Measurements from ENCODE around the gene DENND1A.
"Not testable (repeated sequence)": the region's sequence is repeated elsewhere in the genome, so short reads cannot be mapped to it uniquely, and the experiment has no call there.

DENND1A gene

DNA sequence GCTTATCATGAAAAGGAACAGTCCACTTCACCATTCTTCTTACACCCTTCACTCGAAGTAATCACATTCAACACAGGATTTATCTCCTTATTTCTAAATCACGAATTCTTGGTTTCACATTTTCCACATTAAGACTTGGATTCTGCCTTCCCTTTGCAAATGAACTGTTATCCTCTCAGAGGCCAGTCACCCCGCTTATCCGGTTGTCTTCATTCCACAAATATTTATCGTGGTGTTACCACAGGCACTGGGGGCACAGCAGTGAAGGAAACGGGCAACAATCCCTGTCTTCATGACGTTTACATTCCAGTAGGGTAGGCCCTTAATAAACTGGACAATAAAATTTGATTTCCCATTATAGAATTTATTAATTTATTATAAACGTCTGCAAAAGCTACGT is 284.2 kb downstream of the DENND1A start:
- FAIRE-seq = no peak

DNA sequence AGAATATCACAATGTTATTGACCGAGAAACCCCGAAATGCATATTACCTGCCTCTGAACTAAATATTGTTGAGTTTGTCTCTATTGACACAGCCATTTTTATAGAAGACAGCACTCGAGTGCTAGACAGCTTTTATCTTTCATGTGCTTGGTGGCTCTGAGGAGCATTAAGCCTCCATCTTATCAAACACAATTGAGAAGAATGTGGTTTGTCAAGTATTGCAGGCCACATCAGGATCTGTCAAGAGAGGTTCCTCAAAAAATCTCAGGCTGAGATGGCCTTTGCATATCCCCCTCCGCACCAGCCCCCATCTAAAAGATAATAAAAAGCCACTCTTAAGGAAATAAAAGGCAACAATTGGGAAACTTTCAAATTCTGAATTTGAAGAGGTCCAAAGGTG is 284.8 kb downstream of the DENND1A start:
- no peak for FAIRE-seq

DNA sequence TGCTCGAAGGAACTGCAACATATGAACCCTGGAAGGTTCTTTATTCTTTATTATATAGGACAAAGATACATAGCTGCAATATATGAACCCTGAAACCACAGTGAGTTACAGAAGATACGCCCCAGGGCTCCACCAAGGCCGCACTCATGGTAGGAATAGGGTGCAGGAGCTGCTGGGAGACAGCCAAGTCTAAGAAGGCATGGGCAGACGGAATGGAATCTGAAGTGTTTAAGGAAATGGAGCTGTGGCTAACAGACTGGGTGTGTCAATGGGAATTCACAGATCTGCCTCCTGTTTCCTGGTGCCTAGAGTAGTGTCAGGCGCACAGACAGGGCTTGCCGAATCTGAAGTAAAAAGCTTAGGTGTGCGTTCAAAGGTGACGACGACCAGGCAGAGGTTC is 286.4 kb downstream of the DENND1A start:
- no peak for FAIRE-seq

DNA sequence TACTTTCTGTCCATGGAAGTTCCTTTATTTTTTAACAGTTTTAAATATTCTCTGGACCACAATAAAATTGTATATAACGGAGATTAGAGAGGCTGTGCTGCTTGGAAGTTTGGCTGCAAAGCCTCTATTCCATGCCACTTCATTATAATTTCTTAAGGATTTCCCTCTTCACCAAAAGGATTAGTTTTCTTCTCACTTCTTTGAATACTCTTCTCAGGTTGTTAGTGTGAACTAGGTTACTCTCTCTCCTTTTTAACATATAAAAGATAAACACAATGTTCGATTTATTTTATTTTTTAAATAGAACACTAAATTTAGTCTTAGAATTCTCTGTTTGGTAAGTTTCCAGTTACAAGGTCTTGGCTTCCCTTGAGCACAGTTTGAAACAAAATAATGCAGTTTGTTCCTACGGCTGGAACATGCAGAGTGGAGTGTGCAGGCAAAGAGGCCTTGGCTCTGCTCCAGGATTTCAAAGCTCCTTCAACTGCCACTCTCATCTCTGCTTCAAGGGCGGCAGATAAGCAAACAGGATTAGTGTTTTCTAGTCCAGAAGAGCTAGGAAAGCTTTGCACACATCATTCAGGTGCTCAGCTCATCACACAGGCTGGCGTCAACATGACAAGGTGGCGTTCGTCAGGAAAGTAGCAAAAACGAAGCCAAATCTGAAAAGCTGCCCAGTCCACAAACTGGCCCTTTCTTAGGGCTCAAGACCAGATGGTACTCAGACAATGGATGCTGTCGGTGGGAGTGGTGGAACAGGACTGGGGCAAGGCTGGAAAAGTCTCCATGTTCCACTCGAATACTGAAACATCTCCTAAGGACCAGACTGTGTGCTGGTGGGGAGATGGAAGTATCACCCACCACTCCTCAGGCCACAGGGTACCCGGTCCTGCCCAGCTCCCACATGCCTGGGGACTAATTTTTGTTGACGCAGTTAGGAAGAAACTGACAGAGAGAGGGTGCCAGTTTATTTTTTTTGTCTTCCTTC is 287.3 kb downstream of the DENND1A start:
- no peak for FAIRE-seq

DNA sequence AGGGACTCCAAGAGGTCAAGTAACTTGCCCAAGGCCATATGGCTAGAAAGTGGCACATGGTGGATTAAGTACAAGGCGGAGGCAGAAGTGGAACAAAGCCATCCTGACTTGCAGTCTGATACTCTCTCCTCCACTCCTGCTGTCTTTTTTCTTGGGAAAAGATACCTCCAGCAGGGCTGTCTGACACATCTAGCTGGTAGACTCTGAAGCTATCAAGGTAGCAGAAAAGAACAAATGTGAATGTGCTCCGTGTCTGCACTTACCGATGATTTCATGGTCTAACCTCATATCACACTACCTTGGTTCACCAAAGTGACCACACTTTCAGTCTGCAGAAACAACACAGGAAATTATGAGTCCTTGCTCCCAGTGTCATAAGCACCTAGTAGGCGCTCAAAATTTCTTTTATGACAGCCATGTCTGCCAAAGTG is 289.1 kb downstream of the DENND1A start:
- no peak for FAIRE-seq

DNA sequence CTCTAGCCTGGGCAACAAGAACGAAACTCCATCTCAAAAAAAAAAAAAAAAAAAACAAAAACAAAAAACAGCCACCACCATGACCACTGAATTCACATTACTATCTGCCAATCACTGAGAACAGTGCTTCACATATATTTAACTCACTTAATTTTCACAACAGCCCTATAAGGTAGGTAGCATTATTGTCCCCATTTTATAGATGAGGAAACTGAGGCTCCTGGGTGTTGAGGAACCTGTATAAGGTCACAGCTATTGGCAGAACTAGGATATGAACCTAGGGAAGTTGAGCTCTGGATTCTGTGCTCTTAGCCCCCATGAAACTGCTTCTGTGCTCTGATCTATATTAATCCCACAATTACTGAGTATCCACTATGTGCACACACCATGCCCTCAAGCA is 290.2 kb downstream of the DENND1A start:
- FAIRE-seq = no peak

DNA sequence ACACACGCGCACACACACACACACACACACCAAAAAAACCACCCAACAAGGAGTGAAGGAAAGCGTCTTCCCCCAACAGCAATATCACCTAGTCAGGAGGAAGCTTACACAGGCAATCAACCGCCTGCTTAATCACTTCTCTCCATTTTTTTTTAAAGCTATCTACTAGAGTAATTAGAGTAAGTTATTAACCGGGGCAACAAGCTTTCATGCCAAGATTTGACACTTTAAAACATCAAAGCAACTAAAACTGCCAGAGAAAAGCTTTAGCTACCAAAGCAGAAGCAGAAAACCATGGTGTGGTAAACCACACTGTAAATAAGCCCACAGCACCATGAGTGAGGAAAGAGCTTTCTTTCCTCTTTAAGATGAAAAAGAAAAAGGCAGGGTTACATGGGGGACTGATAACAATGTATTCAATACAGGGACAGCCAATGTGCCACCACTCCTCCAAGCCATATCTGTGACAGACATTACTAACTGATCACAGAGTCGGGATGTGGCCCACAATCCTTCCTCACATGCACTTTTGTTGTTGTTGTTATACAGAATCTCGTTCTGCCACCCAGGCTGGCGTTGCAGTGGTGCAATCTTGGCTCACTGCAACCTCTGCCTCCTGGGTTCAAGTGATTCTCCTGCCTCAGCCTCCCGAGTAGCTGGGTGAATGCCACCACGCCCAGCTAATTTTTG is 291.8 kb downstream of the DENND1A start:
- no peak for FAIRE-seq

DNA sequence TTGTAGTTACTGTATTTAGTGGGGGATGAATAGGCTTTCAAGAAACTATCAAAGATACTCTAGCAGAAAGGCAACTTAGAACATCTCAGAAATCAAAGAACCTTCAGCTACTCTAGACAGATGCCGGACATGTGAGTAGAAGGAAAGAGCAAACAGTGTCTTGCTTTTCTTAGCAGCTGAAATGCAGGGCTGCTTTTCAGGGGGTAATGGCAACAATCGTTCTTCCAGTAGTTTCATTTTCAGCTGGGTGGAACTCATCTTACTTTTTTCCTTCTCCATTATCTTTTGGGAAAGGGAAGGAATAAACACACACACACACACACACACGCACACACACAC is 292.4 kb downstream of the DENND1A start:
- FAIRE-seq = no peak

DNA sequence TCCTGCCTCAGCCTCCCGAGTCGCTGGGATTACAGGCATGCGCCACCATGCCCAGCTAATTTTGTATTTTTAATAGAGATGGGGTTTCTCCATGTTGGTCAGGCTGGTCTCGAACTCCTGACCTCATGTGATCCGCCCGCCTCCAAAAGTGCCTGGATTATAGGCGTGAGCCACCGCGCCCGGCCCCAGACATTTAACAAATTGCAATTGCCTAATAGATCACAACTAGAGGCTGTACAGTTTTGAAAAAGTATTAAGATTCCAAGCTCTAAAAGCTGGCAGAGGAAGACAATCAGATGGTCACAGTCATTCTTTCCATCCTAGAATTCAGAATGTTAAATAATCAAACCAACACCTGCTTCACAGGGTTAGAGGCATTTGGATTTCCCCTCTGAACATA is 293.1 kb downstream of the DENND1A start:
- not testable (repeated sequence) for FAIRE-seq

DNA sequence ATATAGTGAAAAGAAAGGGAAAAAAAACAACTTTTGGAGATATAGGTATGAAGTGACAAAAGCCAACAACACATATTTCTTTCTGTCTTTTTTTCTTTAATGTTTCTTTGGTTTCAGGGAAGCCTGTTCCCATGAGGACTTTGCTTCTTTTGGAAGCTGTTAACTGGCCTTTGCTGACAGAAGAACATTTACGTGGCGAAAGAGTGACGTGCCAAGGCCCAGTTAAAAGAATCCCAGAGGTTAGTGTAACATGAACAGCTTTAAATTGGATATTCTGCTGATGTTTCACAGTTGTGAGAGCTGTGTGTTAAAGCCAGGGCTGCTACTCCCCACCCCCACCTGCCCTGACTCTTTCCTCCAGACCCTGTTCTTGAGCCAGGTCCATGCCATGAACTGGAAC is 298.1 kb downstream of the DENND1A start:
- FAIRE-seq = no peak

DNA sequence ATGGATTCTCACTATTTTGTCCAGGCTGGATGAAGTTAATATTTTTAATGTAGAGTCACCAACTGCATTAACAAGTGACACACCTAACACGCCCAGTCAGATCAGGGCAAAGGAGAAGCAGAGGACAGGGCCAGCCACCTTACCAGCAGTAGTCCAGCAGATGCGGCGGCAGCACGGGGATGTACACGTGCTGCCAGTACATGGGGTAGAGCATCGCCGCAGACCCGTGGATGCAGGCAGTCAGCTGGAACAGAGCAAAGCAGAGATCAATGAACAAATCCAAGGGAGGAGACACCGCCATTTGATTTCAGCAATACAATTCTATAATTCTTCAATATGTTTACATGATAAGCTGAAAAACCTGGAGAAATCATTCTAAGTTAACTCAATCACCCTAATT is 299.7 kb downstream of the DENND1A start:
- FAIRE-seq = no peak

DNA sequence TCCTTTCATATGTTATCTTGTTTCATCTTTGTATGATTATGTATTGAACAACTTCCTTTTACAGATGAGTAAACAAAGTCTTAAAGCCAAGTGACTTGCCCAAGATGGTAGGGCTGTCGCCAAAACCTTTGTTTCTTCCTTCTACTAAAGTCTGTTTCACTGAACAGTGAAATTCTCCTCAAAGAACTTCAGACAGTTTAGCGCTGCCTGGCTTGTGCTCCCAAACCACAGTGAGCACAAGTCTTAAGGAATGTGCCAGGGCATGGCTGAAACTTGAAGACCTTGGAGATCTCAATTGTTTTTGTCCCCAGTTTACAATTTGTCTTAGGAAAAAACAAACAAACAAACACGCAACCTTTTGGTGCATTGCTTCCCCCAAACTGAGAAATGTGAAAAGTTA is 300.4 kb downstream of the DENND1A start:
- FAIRE-seq = no peak

DNA sequence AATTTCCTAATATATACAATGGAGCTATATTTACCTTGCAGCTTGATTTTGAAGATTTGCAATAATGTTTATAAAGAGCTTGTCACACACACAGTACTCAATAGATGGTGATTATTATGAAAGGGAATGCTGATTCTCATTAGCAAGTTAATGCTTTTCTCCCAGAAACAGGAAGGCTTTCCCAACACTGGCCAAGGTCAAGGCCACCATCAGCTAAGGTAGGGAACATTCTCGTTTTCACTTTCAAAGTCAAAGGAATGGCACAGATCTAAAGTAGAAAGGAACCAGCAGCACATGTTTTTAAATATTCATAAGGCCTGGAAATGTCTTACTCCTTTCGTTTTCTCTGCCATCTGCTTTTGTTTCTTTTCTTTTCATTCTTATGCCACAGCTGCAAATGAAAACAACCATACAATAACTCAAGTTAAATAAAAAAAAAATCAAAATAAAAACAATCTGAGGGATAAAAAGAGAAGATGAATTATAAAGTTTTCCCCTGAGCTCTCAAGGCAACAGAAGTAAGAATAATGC is 307.1 kb downstream of the DENND1A start:
- no peak for FAIRE-seq

DNA sequence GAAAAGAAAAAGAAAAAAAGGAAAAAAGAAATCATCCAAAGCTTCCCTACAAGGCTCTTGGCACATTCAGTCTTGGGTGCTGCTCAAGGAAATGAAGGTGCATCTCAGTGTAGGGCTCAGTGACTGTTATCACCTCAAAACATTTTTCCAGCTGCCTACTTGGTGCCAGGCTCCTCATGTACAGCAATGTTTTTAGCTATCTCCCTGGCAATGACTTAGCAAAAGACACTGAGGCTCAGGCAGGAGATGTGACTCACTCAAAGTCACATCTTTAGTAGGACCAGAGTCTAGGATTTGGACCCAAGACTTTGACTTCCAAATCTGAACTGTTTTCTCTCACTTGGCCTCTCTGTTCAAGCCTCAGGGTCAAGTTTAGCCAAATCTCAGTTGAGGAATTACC is 309.7 kb downstream of the DENND1A start:
- no peak for FAIRE-seq

DNA sequence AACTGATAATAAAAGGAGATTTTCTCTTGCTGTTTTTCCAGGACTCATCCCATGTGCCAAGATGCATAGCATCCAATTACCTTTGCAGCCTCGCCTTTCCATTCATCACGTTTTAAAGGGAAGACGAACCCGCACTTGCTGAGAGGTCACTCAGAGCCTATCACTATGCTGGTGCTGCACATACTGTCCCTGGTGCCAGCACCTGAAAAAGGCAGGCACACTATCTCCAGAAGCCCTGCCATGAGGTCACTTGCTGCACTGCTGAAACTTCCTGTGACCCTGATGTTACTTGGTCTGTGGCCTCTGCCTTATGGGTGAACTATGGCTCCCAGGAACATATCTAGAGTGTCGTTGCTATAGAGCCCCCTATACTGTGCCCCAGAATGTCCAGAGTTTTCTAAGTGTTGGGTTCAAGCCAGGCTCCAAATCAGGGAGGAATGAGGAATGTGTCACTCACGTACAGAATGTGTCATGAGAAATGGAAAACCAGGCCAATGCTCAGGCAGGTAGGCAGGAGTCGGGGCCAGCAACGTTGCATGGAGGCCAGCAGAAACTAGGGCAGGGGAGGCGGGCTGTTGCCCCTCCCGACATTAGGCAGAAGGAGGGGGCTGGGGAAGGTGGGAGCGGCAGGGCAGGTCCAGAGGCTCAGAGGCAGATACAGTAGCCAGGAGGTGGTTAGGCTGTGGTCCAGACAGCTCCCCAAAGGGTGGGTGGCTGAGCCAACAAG is 311.8 kb downstream of the DENND1A start:
- no peak for FAIRE-seq

DNA sequence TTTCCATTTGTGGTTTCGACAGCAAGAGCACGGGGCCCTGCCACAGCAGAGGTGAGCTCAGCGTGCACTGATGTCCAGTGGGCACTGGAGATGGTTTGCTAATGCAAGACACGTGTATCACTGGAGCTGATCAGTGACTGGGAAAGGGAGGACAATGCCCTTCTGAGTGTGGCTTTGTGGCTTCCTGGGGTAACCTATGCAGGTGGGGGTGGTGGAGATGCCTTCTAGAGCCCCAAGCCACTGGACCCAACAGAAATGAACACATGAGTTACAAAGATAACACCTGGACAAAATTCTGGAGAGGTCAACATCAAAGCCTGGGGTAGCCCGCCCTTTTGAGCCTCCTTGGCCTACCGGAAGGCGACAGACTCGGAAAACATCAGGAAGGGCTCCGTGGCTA is 312.6 kb downstream of the DENND1A start:
- no peak for FAIRE-seq

DNA sequence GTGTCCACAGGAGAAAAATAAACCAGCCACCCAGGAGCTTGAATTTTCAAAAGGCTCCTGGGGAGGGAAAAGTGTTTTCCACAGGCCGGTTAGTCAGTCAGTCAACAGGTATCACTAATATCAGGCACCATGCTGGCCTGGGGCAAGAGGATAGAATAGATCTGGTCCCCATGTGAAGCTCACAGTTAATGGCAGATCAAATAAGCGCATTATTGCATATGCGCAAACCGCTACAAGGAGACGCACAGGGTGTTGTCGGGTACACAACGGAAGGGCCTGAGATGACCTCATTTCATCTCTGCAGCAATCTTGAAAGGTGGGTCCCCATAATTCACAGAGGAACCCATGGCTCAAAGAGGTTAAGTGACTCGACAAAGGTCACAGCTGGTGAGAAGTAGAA is 313.2 kb downstream of the DENND1A start:
- FAIRE-seq = no peak

DNA sequence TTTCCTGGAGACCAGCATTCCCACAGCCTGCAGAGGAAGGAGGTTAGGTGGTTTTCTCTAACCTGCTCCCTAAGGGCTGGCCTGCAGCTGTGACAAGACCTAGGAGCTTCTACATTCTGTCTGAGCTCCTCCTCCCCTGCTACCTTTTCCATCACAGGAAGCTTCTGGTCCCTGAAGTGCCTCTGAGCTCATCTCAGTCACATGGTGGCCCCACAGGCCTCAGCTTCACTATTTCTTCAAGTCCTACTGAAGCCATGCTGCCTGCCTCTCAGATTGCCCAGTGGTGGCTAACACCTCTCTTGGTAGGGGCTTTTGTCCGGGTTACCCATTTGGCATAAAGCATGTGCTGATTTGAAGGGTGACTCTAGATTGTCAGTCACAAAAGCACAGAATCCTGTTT is 314.5 kb downstream of the DENND1A start:
- no peak for FAIRE-seq

DNA sequence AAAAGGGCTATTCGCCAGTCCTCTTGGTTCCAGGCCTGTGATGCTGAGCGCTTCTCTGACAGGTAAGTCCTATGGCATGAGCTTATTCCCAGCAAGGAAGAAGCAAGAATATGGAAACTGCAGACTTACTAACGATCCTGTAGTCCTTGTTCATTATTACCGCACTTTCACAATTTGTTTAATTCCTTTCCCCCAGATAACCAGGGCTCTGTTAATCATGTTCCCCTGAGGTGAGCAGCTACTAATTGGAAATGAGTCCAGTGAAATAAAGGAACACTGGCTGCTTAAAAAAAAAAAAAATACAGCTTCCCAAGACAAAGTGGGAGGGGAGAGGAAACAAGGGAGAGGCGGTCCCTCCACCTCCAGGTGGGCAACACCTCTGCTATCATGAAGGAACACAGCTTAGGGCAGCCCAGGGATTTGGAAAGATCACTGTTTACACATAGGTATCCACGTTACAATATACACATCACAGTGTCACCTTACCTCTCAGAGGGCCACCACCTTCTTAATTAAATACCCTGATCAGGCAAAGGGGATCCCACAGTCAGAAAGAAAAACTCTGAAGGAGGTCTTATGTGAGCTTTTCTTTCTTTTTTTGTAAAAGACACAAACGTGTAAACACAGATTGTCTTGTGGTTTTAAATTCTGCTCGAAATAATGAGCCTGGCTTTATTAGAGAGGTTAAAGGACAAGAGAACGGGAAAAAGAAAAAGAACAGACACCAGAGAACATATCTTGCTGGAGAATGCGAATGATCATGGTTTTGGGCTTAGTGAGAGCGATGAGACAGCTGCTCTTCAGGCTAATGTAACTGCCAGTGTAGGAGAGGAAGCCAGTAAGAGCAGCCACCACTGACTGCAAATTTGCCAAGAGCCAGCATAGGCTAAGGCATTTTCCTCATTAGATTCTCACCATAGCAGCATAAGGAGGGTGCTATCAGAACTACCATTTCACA is 315.3 kb downstream of the DENND1A start:
- no peak for FAIRE-seq

DNA sequence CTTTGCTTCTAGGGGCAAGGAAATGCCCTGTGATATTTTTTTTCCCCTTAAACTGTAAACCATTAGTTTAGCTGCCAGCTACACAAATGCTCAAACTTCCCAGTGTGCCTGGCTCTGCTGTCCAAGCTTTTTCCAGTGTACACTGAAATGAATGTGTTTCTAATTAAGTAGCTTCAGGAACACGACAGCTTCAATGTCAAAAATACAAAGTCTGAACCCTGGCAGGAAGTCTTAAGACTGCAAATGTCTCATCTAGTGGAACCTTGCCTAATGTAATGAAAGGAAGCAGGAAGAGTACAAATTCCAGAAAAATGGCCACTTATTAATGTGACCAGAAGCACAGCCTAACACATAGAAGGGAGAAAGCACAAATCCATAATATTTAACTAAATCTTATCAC is 318.7 kb downstream of the DENND1A start:
- FAIRE-seq = no peak

DNA sequence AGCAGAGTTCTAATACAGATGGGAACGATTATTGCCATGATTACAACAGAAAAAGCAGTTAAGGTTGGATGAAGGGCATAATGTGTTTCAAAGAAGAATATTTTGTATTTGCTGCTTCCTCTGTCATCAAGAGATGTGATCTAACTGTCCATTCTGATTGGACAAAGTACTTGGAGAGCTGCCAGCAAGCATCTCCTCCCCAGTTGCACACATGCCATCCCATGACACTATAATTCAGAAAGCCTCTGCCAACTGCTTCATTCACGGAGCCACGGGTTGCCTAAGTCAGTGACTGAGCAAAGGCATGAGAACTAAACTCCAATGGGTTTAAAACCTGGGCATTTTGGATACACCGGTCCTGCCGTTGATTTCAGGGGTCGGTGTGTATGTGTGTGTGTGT is 320.1 kb downstream of the DENND1A start:
- FAIRE-seq = no peak

DNA sequence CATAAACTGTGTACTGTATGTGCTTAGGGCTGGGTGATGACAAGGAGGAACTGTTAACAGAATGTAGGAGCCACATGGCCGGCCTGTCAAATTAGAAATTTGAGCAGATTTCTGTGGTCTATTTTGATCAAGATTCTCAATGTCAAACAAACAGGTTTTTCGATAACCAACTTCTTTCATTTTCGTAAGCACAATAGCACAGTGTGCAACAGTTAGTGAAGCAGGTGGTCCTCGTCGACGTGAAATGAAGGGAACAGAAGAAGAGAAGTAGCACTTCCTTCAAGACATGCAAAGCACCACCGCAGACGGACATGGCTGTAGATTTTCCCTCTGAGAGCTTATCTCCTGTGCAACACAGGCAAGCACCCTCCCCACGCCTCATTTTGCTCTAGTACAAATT is 321.8 kb downstream of the DENND1A start:
- FAIRE-seq = no peak

Measured in colon (tissue), 2 donors.